K562 (cell line): ENCODE results near the gene CMPK1. TPM values are rescaled to one million over a fixed set of nuclear protein-coding genes. Genes with fewer than 3 reads are reported as not detected.

Source experiments
- BCOR ChIP-seq: fragments of 450-650 bp; IDR thresholded peaks from 2 replicates; pipeline ENCODE4 v1.6.1; 2016
- CAMTA2 ChIP-seq: fragments of 250-450 bp; sonication (Bioruptor Pico); conservative IDR thresholded peaks from 2 replicates; pipeline ENCODE4 v1.5.1; 2022
- GTF2E2 ChIP-seq: fragments of 200-800 bp; sonication (Bioruptor generic); IDR thresholded peaks from 2 replicates; pipeline ENCODE4 v1.6.1; 2016; ENCODE audit warnings: missing genetic modification characterization, missing compliant biosample characterization
- HMG20B ChIP-seq: fragments of 250-450 bp; sonication (Bioruptor Pico); IDR thresholded peaks from 2 replicates; pipeline ENCODE4 v1.5.0; 2021; ENCODE audit warnings: mild to moderate bottlenecking
- NR3C1 ChIP-seq: sonication (generic); formaldehyde crosslinking; IDR thresholded peaks from 2 replicates; pipeline ENCODE4 v1.8.1; 2022; ENCODE audit warnings: missing genetic modification reagents
- PRPF4 ChIP-seq: fragments of 200-400 bp; formaldehyde crosslinking; IDR thresholded peaks from one replicate; pipeline ENCODE4 v1.6.1; 2017; ENCODE audit warnings: low read length, low read depth, mild to moderate bottlenecking; ENCODE audit not compliant: insufficient read depth, poor library complexity, severe bottlenecking
- XRCC3 ChIP-seq: fragments of 450-650 bp; IDR thresholded peaks from 2 replicates; pipeline ENCODE4 v1.6.1; 2017; ENCODE audit warnings: mild to moderate bottlenecking, moderate library complexity
- ZBTB17 ChIP-seq: fragments of 450-650 bp; formaldehyde crosslinking; IDR thresholded peaks from 2 replicates; pipeline ENCODE4 v1.4.0; 2020; ENCODE audit warnings: mild to moderate bottlenecking
- ZNF197 ChIP-seq: fragments of 200-800 bp; sonication (Bioruptor generic); IDR thresholded peaks from 2 replicates; pipeline ENCODE4 v1.6.1; 2016; ENCODE audit warnings: low read depth, missing genetic modification characterization, missing compliant biosample characterization
- ZNF551 ChIP-seq: fragments of 250-450 bp; sonication (Bioruptor Pico); IDR thresholded peaks from 2 replicates; pipeline ENCODE4 v1.5.0; 2021; ENCODE audit warnings: mild to moderate bottlenecking, moderate library complexity
- polyA plus RNA-seq, 8 experiments: library from polyadenylated mRNA; depleted of rRNA in 4 of 8; stranded (reverse) in 5 of 8; unstranded in 3 of 8; fragments of >200 nt; fragmentation: Nextera tagmentation in 2 of 8; fragmentation: Illumina TruSeq in 1 of 8; extraction: Ambion mirVana in 2 of 8; extraction: Trizol in 1 of 8; gene quantifications; 2 replicates each; pipeline versions ENCODE4 v1.2.1 to v1.2.3, GENCODE V29; 2011 to 2014; ENCODE audit warnings: inconsistent platforms in 1 of 8, missing spikeins in 1 of 8
- total RNA-seq, 7 experiments: library from RNA; depleted of rRNA in 6 of 7; stranded (reverse); fragments of >200 nt in 6 of 7; fragmentation: Illumina TruSeq in 2 of 7; extraction: Trizol in 2 of 7; gene quantifications; 2 replicates each; pipeline versions ENCODE4 v1.2.1 to v1.2.3, GENCODE V29; 2011 to 2021; ENCODE audit warnings: low replicate concordance in 1 of 7
- TF ChIP-seq, protein P1 (sequence below): fragments of 450-650 bp; IDR thresholded peaks from 2 replicates; pipeline ENCODE4 v1.6.1; 2018; ENCODE audit warnings: mild to moderate bottlenecking, low read depth; ENCODE audit not compliant: partially characterized antibody
- TF ChIP-seq, protein P2 (sequence below), 2 experiments: fragments of 200-800 bp in 1 of 2; sonication (Bioruptor generic) in 1 of 2; sonication (generic) in 1 of 2; formaldehyde crosslinking in 1 of 2; IDR thresholded peaks in 1 of 2; conservative IDR thresholded peaks in 1 of 2; 2 replicates each; pipeline versions ENCODE4 v1.5.0 to v1.6.1; 2016 to 2020; ENCODE audit warnings: missing compliant biosample characterization in 1 of 2, missing genetic modification characterization in 1 of 2, missing genetic modification reagents in 1 of 2
- TF ChIP-seq, protein P3 (sequence below), 2 experiments: fragments of 450-650 bp; conservative IDR thresholded peaks; 2 replicates each; pipeline ENCODE4 v1.6.1; 2017; ENCODE audit warnings: mild to moderate bottlenecking in 2 of 2, moderate library complexity in 2 of 2
- TF ChIP-seq, protein P4 (sequence below): IDR thresholded peaks from 2 replicates; pipeline ENCODE4 v1.6.1; 2012; ENCODE audit warnings: low read depth, low read length, improper control_type of control experiment, borderline replicate concordance
- TF ChIP-seq, protein P5 (sequence below): fragments of 250-450 bp; sonication (Bioruptor Pico); IDR thresholded peaks from 2 replicates; pipeline ENCODE4 v1.9.0; 2021; ENCODE audit warnings: mild to moderate bottlenecking
- TF ChIP-seq, protein P6 (sequence below), 2 experiments: fragments of 250-450 bp in 1 of 2; fragments of 450-650 bp in 1 of 2; sonication (Bioruptor Pico) in 1 of 2; IDR thresholded peaks; 2 replicates each; pipeline versions ENCODE4 v1.6.1 to v1.8.0; 2016 to 2021; ENCODE audit warnings: mild to moderate bottlenecking in 2 of 2, moderate library complexity in 2 of 2, missing compliant biosample characterization in 1 of 2, missing genetic modification characterization in 1 of 2

Gene CMPK1
- total and polyA plus RNA-seq, 9 of the 15 experiments (the other 6 are each of a cell fraction or from before 2014, with no cell fraction given): 54.5 to 197 (median 116) TPM

DNA sequence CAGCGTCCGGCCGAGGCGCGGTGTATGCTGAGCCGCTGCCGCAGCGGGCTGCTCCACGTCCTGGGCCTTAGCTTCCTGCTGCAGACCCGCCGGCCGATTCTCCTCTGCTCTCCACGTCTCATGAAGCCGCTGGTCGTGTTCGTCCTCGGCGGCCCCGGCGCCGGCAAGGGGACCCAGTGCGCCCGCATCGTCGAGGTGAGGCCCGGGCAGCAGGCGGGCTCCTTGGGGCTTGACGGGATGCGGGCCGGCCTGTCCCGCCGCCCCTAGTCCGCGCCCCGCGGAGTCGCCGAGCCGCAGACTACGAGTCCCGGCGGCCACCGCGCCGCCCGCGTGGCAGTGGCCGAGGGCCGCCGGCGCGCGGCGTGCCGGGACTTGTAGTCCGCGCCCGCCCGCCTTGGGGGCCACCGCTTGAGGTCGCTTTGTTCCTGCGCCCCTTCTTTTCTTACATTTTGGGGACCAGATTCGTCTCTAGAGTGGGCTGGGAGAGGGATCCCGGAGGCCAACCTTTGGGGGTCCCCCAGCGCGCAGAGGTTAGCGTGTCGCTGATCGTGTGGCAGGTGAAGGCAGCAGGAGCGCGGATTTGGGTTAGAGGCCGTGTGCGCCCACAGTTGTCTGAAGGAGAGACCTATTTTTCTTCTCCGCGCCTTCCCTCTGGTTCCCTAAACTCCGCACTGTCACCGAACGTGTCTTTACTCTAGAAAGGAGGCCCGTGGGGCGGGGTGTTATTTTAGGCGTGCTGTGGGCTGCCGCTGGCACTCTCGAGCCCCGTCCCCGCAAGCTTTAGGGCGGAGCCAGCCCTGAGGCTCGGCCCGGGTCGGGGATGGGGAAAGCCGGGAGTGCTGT is 553 bp downstream of the CMPK1 start (continued):
- TF ChIP-seq GTF2E2 (no peak), HMG20B (no peak), XRCC3 (no peak), PRPF4 (no peak), NR3C1 (CRISPR knock-in tag) (no peak), ZNF551 (CRISPR knock-in tag) (no peak), BCOR (no peak), ZBTB17 (CRISPR knock-in tag) (0 out of 2 replicates have a peak, but pooled peaks have one; percentile 37), ZNF197 (CRISPR knock-in tag) (peak; percentile 82), CAMTA2 (CRISPR knock-in tag) (no peak)
- TF ChIP-seq, protein P1, sequence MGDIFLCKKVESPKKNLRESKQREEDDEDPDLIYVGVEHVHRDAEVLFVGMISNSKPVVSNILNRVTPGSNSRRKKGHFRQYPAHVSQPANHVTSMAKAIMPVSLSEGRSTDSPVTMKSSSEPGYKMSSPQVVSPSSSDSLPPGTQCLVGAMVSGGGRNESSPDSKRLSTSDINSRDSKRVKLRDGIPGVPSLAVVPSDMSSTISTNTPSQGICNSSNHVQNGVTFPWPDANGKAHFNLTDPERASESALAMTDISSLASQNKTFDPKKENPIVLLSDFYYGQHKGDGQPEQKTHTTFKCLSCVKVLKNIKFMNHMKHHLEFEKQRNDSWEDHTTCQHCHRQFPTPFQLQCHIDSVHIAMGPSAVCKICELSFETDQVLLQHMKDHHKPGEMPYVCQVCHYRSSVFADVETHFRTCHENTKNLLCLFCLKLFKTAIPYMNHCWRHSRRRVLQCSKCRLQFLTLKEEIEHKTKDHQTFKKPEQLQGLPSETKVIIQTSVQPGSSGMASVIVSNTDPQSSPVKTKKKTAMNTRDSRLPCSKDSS: no peak
- TF ChIP-seq, protein P2, sequence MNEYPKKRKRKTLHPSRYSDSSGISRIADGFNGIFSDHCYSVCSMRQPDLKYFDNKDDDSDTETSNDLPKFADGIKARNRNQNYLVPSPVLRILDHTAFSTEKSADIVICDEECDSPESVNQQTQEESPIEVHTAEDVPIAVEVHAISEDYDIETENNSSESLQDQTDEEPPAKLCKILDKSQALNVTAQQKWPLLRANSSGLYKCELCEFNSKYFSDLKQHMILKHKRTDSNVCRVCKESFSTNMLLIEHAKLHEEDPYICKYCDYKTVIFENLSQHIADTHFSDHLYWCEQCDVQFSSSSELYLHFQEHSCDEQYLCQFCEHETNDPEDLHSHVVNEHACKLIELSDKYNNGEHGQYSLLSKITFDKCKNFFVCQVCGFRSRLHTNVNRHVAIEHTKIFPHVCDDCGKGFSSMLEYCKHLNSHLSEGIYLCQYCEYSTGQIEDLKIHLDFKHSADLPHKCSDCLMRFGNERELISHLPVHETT (CRISPR knock-in tag; conservative IDR thresholded peaks at IDR 0.05 in 1 of 2, IDR thresholded peaks at IDR 0.05 in 1 of 2): peak in 1 of 2 experiments; percentile 83; a peak in 1 of 4 replicates
- TF ChIP-seq, protein P3, sequence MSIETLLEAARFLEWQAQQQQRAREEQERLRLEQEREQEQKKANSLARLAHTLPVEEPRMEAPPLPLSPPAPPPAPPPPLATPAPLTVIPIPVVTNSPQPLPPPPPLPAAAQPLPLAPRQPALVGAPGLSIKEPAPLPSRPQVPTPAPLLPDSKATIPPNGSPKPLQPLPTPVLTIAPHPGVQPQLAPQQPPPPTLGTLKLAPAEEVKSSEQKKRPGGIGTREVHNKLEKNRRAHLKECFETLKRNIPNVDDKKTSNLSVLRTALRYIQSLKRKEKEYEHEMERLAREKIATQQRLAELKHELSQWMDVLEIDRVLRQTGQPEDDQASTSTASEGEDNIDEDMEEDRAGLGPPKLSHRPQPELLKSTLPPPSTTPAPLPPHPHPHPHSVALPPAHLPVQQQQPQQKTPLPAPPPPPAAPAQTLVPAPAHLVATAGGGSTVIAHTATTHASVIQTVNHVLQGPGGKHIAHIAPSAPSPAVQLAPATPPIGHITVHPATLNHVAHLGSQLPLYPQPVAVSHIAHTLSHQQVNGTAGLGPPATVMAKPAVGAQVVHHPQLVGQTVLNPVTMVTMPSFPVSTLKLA (conservative IDR thresholded peaks at IDR 0.05): peak; percentile 51 to 77
- TF ChIP-seq, protein P4, sequence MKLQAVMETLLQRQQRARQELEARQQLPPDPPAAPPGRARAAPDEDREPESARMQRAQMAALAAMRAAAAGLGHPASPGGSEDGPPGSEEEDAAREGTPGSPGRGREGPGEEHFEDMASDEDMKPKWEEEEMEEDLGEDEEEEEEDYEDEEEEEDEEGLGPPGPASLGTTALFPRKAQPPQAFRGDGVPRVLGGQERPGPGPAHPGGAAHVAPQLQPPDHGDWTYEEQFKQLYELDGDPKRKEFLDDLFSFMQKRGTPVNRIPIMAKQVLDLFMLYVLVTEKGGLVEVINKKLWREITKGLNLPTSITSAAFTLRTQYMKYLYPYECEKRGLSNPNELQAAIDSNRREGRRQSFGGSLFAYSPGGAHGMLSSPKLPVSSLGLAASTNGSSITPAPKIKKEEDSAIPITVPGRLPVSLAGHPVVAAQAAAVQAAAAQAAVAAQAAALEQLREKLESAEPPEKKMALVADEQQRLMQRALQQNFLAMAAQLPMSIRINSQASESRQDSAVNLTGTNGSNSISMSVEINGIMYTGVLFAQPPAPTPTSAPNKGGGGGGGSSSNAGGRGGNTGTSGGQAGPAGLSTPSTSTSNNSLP: no peak
- TF ChIP-seq, protein P5, sequence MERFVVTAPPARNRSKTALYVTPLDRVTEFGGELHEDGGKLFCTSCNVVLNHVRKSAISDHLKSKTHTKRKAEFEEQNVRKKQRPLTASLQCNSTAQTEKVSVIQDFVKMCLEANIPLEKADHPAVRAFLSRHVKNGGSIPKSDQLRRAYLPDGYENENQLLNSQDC (CRISPR knock-in tag): no peak
- TF ChIP-seq, protein P6, sequence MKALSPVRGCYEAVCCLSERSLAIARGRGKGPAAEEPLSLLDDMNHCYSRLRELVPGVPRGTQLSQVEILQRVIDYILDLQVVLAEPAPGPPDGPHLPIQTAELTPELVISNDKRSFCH (CRISPR knock-in tag; IDR thresholded peaks at IDR 0.05): no peak
- TF ChIP-seq, protein P6 (tag; IDR thresholded peaks at IDR 0.05): 0 out of 2 replicates have a peak, but pooled peaks have one; percentile 49
